ENCODE results near the gene EVA1B. TPM values are rescaled to one million over a fixed set of nuclear protein-coding genes. Genes with fewer than 3 reads are reported as not detected.

Gene EVA1B
- total RNA-seq, 2 donors from 2014 or later = 24.6 to 45.8 TPM

DNA sequence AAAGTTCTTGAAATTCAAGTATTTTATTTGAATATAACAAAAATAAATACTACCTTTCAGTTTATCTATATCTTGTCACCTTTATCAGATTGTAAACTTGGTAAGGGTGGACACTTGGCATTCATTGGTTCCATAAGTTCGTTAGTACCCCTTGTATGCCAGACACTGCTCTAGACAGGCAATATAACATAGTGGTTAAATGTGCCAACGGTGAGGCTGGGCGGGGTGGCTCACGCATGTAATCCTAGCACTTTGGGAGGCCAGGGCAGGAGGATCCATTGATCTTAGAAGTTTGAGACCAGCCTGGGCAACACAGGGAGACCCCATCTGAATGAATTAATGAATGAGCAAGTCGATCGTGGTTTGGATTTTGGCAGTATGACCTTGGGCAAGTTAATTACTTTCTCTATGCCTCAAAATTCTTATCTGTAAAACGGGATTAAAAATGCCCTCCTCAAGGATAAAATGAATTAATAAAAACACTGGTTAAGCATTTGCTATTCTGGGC is 43.6 kb downstream of the EVA1B start:
- DNase-seq (ENCODE audit: low spot score) = no peak
- Histone ChIP-seq H3K4me3 (no peak overlapping the region), H3K27me3 (no peaks in the 10 kb centered on the region), H3K4me1 (peaks cover 0 to 60% of the 10 kb centered on the region in 2 donors), H3K36me3 (peaks cover 17% of the 10 kb centered on the region), H3K9me3 (no peaks in the 10 kb centered on the region), H3K27ac (peak overlapping the region; percentile 76 to 90)
- TF ChIP-seq, protein P1, sequence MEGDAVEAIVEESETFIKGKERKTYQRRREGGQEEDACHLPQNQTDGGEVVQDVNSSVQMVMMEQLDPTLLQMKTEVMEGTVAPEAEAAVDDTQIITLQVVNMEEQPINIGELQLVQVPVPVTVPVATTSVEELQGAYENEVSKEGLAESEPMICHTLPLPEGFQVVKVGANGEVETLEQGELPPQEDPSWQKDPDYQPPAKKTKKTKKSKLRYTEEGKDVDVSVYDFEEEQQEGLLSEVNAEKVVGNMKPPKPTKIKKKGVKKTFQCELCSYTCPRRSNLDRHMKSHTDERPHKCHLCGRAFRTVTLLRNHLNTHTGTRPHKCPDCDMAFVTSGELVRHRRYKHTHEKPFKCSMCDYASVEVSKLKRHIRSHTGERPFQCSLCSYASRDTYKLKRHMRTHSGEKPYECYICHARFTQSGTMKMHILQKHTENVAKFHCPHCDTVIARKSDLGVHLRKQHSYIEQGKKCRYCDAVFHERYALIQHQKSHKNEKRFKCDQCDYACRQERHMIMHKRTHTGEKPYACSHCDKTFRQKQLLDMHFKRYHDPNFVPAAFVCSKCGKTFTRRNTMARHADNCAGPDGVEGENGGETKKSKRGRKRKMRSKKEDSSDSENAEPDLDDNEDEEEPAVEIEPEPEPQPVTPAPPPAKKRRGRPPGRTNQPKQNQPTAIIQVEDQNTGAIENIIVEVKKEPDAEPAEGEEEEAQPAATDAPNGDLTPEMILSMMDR (IDR thresholded peaks at IDR 0.05) = no peak

DNA sequence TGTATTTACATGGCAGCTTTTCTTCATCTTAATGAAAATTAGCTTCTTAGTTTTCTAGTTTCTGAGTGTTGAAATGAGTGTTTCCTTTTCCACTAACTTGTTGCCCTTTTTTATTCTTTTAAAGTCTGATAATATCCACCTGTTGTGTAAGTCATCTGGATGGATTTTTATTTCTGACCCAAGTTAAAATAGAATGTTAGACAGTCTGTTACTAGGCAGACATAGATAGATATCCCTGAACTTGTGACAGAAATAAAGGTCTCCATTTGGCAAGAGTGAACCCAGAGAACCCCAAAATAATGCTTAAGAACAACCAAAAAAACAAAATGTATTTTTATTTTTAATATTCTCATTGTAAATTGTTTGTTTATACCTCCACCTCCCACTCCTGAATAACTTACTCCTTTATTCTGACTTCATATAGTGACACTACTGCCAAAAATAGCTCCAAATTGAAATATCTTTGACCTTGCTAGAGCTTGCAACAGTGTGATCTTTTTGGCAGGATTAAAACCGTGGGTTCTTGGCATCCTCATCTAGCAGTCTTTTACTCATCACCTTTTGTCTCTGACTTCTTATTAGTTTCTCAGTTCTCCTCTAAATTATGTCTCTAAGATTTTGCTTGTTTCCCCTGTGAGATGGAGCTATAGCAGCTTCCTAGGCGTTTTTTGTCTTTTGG is 44.2 kb downstream of the EVA1B start:
- Histone ChIP-seq H3K4me3 (no peak overlapping the region), H3K9me3 (no peaks in the 10 kb centered on the region), H3K4me1 (peaks cover 0 to 54% of the 10 kb centered on the region in 2 donors), H3K36me3 (peaks cover 11% of the 10 kb centered on the region), H3K27me3 (no peaks in the 10 kb centered on the region), H3K27ac (peak overlapping the region; percentile 76 to 90)
- TF ChIP-seq, protein P1 (IDR thresholded peaks at IDR 0.05) = no peak
- no peak for DNase-seq (ENCODE audit: low spot score)

DNA sequence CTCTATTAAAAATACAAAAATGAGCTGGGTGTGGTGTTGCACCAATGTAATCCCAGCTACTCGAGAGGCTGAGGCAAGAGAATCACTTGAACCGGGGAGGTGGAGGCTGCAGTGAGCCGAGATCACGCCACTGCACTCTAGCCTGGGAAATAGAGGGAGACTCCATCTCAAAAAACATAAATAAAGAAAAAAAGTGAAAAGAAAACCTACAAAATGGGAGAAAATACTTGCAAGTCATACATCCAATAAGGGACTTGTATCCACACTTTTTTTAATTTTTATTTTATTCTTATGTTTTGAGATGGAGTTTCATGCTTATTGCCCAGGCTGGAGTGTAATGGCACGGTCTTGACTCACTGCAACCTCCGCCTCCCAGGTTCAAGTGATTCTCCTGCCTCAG is 46.8 kb downstream of the EVA1B start:
- TF ChIP-seq, protein P1 (IDR thresholded peaks at IDR 0.05) = no peak
- no peak for DNase-seq (ENCODE audit: low spot score)
- no peaks in the 10 kb centered on the region for H3K36me3 ChIP-seq
- H3K9me3 ChIP-seq = no peaks in the 10 kb centered on the region
- H3K4me1 ChIP-seq = peaks cover 0 to 57% of the 10 kb centered on the region in 2 donors
- no peak overlapping the region for H3K4me3 ChIP-seq
- no peak overlapping the region for H3K27ac ChIP-seq
- no peaks in the 10 kb centered on the region for H3K27me3 ChIP-seq

DNA sequence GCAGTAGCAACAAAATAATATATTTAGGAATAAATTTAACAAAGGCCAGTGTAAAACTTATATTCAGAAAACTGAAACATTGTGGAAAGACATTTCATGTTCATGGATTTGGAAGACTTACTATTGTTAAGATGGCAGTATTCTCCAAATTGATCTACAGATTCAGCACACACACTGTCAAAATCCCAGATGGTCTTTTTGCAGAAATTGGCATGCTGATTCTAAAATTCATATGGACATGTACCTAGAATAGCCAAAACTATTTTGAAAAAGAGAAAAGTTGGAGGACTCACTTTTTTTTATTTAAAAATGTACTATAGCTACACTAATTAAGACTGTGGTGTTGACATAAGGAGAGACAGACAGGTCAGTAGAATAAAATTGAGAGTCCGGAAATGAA is 49.2 kb downstream of the EVA1B start:
- peaks cover 10% of the 10 kb centered on the region for H3K36me3 ChIP-seq
- H3K4me1 ChIP-seq = peaks cover 0 to 32% of the 10 kb centered on the region in 2 donors
- TF ChIP-seq, protein P1 (IDR thresholded peaks at IDR 0.05) = no peak
- no peak overlapping the region for H3K4me3 ChIP-seq
- no peak for DNase-seq (ENCODE audit: low spot score)
- no peaks in the 10 kb centered on the region for H3K27me3 ChIP-seq
- no peaks in the 10 kb centered on the region for H3K9me3 ChIP-seq
- no peak overlapping the region for H3K27ac ChIP-seq

DNA sequence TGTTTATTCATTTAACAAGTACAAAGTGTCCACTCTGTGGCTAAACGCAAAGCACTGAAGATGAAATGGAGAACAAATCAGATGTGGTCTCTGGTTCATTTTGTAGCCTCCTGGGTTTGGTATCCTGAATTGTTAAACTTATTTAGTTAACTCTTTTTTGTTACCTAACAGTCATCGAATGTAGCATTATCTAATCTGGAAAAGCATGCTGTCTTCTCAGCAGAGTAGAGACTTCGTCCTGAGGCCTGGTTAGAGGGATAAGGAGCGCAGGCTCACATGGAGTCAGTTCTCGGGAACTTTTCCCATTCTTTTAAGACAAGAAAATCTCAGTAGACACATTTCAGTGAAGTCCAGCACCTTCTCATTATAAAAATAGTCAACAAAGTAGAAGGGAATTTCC is 50.4 kb downstream of the EVA1B start:
- Histone ChIP-seq H3K4me1 (peaks cover 0 to 30% of the 10 kb centered on the region in 2 donors), H3K27ac (peak overlapping the region; percentile 19 to 54), H3K36me3 (peaks cover 11% of the 10 kb centered on the region), H3K27me3 (no peaks in the 10 kb centered on the region), H3K9me3 (no peaks in the 10 kb centered on the region), H3K4me3 (no peak overlapping the region)
- DNase-seq (ENCODE audit: low spot score) = no peak
- TF ChIP-seq, protein P1 (IDR thresholded peaks at IDR 0.05) = no peak

Other genes with a start within 250 kb of the EVA1B start
- gene TEKT2, start 239.6 kb downstream of the EVA1B start, total RNA-seq = under 1 TPM in 1 of 2 donors, not detected in 1; 0.41 TPM
- 10 to 100 TPM; 24.3 to 25.6 TPM for gene ADPRS, start 234.8 kb downstream of the EVA1B start, total RNA-seq
- gene COL8A2, start 198.4 kb downstream of the EVA1B start, total RNA-seq = 1 to 10 TPM; 3.5 to 4.5 TPM
- gene TRAPPC3, start 174.2 kb downstream of the EVA1B start, total RNA-seq = 10 to 100 TPM; 62.0 to 81.6 TPM
- 100 to 1,000 TPM; 353 to 356 TPM for gene MAP7D1, start 167.5 kb downstream of the EVA1B start, total RNA-seq
- 10 to 100 TPM; 64.3 to 66.4 TPM for gene THRAP3, start 99.2 kb downstream of the EVA1B start, total RNA-seq
- gene SH3D21, start 17.3 kb downstream of the EVA1B start, total RNA-seq = 1 to 10 TPM; 1.2 to 1.4 TPM
- gene STK40, start 62.3 kb upstream of the EVA1B start, total RNA-seq = 10 to 100 TPM; 50.5 to 74.7 TPM
- 10 to 100 TPM; 55.3 to 59.9 TPM for gene LSM10, start 74.3 kb upstream of the EVA1B start, total RNA-seq
- 1 to 10 TPM; 4.9 to 7.9 TPM for gene OSCP1, start 126.8 kb upstream of the EVA1B start, total RNA-seq
- gene MRPS15, start 140.7 kb upstream of the EVA1B start, total RNA-seq = 10 to 100 TPM; 81.4 to 93.4 TPM
- 1 to 10 TPM; 3.4 to 9.3 TPM for gene CSF3R, start 159.3 kb upstream of the EVA1B start, total RNA-seq

All from right atrium auricular region (tissue), 2 donors.